ENCODE results near the gene PIKFYVE.
"Not testable (repeated sequence)": the region's sequence is repeated elsewhere in the genome, so short reads cannot be mapped to it uniquely, and the experiment has no call there.

PIKFYVE gene

DNA sequence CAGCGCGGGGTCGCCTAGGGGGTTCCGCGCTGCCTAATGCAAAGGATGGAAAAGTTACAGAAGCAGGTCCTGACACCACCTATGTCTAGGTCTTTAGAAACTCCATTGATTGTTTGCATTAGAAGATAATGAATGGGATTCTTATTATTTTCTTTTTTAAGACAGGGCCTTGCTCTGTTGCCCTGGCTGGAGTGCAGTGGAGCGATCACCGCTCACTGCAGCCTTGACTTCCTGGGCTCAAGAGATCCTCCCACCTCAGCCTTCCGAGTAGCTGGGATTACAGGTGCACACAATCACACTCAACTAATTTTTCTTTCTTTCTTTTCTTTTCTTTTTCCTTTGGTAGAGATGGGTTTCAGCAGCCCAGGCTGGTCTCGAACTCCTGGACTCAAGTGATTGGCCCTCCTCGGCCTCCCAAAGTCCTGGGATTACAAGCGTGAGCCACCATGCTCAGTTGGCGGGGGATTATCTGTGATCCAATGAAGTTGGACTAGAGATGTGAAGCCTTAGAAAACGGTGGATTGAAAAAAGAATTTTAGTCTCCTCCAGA, 10.4 kb upstream of the PIKFYVE start (continued):
- TF ChIP-seq, protein P1, sequence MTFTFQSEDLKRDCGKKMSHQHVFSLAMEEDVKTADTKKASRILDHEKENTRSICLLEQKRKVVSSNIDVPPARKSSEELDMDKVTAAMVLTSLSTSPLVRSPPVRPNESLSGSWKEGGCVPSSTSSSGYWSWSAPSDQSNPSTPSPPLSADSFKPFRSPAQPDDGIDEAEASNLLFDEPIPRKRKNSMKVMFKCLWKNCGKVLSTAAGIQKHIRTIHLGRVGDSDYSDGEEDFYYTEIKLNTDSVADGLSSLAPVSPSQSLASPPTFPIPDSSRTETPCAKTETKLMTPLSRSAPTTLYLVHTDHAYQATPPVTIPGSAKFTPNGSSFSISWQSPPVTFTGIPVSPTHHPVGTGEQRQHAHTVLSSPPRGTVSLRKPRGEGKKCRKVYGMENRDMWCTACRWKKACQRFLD (tag by site-specific recombination; IDR thresholded peaks at IDR 0.05) = no peak
- TF ChIP-seq BCL11B (tag by site-specific recombination; IDR thresholded peaks at IDR 0.05; ENCODE audit: low read depth) (no peak), ZNF555 (tag by site-specific recombination; conservative IDR thresholded peaks at IDR 0.05) (no peak), ZNF221 (tag by site-specific recombination; IDR thresholded peaks at IDR 0.05; ENCODE audit: borderline replicate concordance) (no peak), ZNF266 (tag by site-specific recombination; IDR thresholded peaks at IDR 0.05; ENCODE audit: low read depth) (no peak), SCRT2 (tag by site-specific recombination; IDR thresholded peaks at IDR 0.05) (no peak), ZNF366 (tag by site-specific recombination; conservative IDR thresholded peaks at IDR 0.05) (no peak), ZBTB1 (tag by site-specific recombination; IDR thresholded peaks at IDR 0.05) (no peak), ZNF132 (tag by site-specific recombination; IDR thresholded peaks at IDR 0.05; ENCODE audit: borderline replicate concordance) (no peak), GLI4 (tag by site-specific recombination; IDR thresholded peaks at IDR 0.05) (no peak)
- TF ChIP-seq, protein P2, sequence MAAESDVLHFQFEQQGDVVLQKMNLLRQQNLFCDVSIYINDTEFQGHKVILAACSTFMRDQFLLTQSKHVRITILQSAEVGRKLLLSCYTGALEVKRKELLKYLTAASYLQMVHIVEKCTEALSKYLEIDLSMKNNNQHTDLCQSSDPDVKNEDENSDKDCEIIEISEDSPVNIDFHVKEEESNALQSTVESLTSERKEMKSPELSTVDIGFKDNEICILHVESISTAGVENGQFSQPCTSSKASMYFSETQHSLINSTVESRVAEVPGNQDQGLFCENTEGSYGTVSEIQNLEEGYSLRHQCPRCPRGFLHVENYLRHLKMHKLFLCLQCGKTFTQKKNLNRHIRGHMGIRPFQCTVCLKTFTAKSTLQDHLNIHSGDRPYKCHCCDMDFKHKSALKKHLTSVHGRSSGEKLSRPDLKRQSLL (tag by site-specific recombination; IDR thresholded peaks at IDR 0.05) = no peak
- TF ChIP-seq, protein P3, sequence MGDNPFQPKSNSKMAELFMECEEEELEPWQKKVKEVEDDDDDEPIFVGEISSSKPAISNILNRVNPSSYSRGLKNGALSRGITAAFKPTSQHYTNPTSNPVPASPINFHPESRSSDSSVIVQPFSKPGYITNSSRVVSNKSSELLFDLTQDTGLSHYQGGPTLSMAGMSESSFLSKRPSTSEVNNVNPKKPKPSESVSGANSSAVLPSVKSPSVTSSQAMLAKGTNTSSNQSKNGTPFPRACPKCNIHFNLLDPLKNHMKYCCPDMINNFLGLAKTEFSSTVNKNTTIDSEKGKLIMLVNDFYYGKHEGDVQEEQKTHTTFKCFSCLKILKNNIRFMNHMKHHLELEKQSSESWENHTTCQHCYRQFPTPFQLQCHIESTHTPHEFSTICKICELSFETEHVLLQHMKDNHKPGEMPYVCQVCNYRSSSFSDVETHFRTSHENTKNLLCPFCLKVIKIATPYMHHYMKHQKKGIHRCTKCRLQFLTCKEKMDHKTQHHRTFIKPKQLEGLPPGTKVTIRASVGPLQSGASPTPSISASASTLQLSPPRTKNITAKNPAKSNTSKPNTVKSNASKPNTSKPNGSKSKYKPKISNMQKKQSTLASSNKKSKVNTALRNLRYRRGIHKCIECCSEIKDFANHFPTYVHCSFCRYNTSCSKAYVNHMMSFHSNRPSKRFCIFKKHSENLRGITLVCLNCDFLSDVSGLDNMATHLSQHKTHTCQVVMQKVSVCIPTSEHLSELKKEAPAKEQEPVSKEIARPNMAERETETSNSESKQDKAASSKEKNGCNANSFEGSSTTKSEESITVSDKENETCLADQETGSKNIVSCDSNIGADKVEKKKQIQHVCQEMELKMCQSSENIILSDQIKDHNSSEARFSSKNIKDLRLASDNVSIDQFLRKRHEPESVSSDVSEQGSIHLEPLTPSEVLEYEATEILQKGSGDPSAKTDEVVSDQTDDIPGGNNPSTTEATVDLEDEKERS (tag by site-specific recombination; IDR thresholded peaks at IDR 0.05) = no peak

DNA sequence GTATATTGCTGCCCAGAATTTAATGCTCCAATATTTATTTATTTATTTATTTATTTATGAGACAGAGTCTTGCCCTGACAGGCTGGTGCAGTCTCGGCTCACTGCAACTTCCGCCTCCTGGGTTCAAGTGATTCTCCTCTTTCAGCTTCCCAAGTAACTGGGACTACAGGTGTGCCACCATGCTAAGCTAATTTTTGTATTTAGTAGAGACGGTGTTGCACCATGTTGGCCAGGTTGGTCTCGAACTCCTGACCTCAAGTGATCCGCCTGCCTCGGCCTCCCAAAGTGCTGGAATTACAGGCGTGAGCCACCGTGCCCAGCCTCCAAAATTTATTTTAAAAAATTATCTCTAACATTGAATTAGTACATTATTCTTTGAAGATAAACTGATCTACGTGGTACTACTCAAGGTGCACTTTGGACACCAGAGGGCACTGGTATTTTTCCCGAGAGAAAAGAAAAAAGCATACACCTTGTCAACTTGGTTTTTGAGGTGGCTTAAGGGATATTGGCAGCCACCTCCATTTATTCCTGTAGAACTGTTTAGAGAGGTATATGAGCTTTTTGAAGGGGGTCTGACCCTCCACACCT, 9.8 kb upstream of the PIKFYVE start:
- Histone ChIP-seq H3K4me1 (ENCODE audit: control insufficient read depth, insufficient read depth, low read length) (0 out of 2 replicates have a peak, but pooled peaks cover 2% of the 10 kb centered on the region), H3K9me3 (ENCODE audit: control insufficient read depth, insufficient read depth, low read depth, low read length) (no peaks in the 10 kb centered on the region), H3K36me3 (ENCODE audit: control insufficient read depth in 2 of 2, insufficient read depth in 1 of 2, low read length in 2 of 2) (peaks cover under 1 to 19% of the 10 kb centered on the region in 2 experiments; a peak in 2 of 3 replicates), H3K27ac (ENCODE audit: extremely low read depth, low read depth, low read length) (no peak overlapping the region), H3K4me3 (ENCODE audit: low read depth, low read length) (no peak overlapping the region)
- ChIA-PET CTCF (interaction anchor here (0.6 to 5.2 kb wide), 10 partner anchors 9 to 731 kb away, joined by 3 to 53 read pairs (median 4); partner anchors contain the start of gene PIKFYVE), POLR2A (no interaction called here)
- TF ChIP-seq, protein P4, sequence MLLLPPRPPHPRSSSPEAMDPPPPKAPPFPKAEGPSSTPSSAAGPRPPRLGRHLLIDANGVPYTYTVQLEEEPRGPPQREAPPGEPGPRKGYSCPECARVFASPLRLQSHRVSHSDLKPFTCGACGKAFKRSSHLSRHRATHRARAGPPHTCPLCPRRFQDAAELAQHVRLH (tag by site-specific recombination; IDR thresholded peaks at IDR 0.05) = no peak
- TF ChIP-seq ZNF560 (tag by site-specific recombination; IDR thresholded peaks at IDR 0.05; ENCODE audit: borderline replicate concordance) = no peak

DNA sequence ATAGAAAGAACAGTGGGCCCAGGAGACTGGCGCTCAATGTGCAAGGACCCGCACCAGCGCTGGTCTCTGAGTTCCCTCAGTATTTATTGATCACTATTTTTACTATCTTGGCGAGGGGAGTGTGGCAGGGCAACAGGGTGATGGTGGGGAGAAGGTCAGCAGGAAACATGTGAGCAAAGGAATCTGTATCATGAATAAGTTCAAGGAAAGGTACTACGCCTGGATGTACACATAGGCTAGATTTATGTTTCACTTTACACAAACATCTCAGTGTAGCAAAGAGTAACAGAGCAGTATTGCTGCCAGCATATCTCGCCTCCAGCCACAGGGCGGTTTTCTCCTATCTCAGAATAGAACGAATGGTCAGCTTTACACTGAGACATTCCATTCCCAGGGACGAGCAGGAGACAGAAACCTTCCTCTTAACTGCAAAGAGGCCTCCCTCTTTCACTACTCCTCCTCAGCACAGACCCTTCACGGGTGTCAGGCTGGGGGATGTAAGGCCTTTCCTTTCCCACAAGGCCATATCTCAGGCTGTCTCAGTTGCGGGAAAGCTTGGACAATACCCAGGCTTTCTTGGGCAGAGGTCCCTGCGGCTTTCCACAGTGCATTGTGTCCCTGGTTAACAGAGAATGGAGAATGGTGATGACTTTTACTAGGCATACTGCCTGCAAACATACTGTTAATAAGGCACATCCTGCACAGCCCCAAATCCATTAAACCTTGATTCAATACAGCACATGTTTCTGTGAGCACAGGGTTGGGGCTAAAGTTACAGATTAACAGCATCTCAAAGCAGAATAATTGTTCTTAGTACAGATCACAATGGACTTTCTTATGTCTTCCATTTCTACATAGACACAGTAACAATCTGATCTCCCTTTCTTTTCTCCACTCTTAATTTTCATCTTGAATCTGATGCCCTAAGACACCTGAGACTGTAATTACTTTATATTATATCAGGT, 8.9 kb upstream of the PIKFYVE start:
- peak; percentile 46; the same call in 1 of the 2 replicates for TF ChIP-seq PRDM1 (tag by site-specific recombination; IDR thresholded peaks at IDR 0.05)
- CTCF ChIA-PET = interaction anchor here (0.6 to 4.0 kb wide), 6 partner anchors 8 to 730 kb away, joined by 3 to 47 read pairs (median 4); partner anchors contain the start of gene PIKFYVE
- not testable (repeated sequence) for H3K4me3 ChIP-seq (ENCODE audit: low read depth, low read length)

More for the DNA sequence above, 8.9 kb upstream of the PIKFYVE start:
- H3K27ac ChIP-seq (ENCODE audit: extremely low read depth, low read depth, low read length); POLR2A ChIA-PET; H3K4me1 ChIP-seq (ENCODE audit: control insufficient read depth, insufficient read depth, low read length); H3K9me3 ChIP-seq (ENCODE audit: control insufficient read depth, insufficient read depth, low read depth, low read length): not testable (repeated sequence)
- peaks cover 0 to 11% of the 10 kb centered on the region in 2 experiments; a peak in 1 of 3 replicates for H3K36me3 ChIP-seq (ENCODE audit: control insufficient read depth in 2 of 2, insufficient read depth in 1 of 2, low read length in 2 of 2)
